Effector CD8-positive, alpha-beta T cell (primary cell): ENCODE measurements around the gene EDEM2.
"Not testable (repeated sequence)": the region's sequence is repeated elsewhere in the genome, so short reads cannot be mapped to it uniquely, and the experiment has no call there.

Experiments used
- DNase-seq: peaks from one replicate; lab custom pipeline; 2025; lab: John Stamatoyannopoulos, UW

Gene EDEM2

GRCh38 chr20:35125753-35126152, 21.4 kb downstream of the EDEM2 start:
- no peak for DNase-seq

GRCh38 chr20:35122756-35123405, 24.3 kb downstream of the EDEM2 start:
- no peak for DNase-seq

- DNase-seq: no peak
Measured at GRCh38 chr20:35121186-35121585, 25.9 kb downstream of the EDEM2 start.

GRCh38 chr20:35120012-35120701, 27.0 kb downstream of the EDEM2 start:
- no peak for DNase-seq

GRCh38 chr20:35117629-35118028, 29.5 kb downstream of the EDEM2 start:
- DNase-seq: no peak

- no peak for DNase-seq
Measured at GRCh38 chr20:35117196-35117595, 29.9 kb downstream of the EDEM2 start.

GRCh38 chr20:35116258-35116657, 30.9 kb downstream of the EDEM2 start:
- DNase-seq: no peak

GRCh38 chr20:35115606-35116005, 31.5 kb downstream of the EDEM2 start:
- no peak for DNase-seq

GRCh38 chr20:35112276-35112675, 34.9 kb downstream of the EDEM2 start:
- not testable (repeated sequence) for DNase-seq

- no peak for DNase-seq
Measured at GRCh38 chr20:35111141-35111888, 35.8 kb downstream of the EDEM2 start.

GRCh38 chr20:35108921-35109320, 38.2 kb downstream of the EDEM2 start:
- DNase-seq: no peak

- DNase-seq: no peak
Measured at GRCh38 chr20:35106827-35107380, 40.2 kb downstream of the EDEM2 start.

- DNase-seq: no peak
Measured at GRCh38 chr20:35104685-35105295, 42.3 kb downstream of the EDEM2 start.

GRCh38 chr20:35101620-35102019, 45.5 kb downstream of the EDEM2 start:
- DNase-seq: no peak

GRCh38 chr20:35093267-35093884, 53.8 kb downstream of the EDEM2 start:
- no peak for DNase-seq

- DNase-seq: peak; percentile 77
Measured at GRCh38 chr20:35092524-35093266, 54.4 kb downstream of the EDEM2 start, which contains the start of gene TRPC4AP. TRPC4AP (minus strand) TSS chr20:35092807; CDS start chr20:35092781, 26 bp downstream.

GRCh38 chr20:35091816-35092523, 55.2 kb downstream of the EDEM2 start:
- no peak for DNase-seq

- DNase-seq: no peak
Measured at GRCh38 chr20:35088231-35089145, 58.6 kb downstream of the EDEM2 start.

GRCh38 chr20:35087791-35088190, 59.3 kb downstream of the EDEM2 start:
- no peak for DNase-seq
